SKM-1 treated with dmso at 0.1 percent for 144 hours (cell line): Measurements from ENCODE around the gene BCL11A.

Source experiments
- DNase-seq: peaks from one replicate; lab custom pipeline; 2025; ENCODE audit not compliant: unreplicated experiment; lab: John Stamatoyannopoulos, UW

Gene BCL11A

DNA sequence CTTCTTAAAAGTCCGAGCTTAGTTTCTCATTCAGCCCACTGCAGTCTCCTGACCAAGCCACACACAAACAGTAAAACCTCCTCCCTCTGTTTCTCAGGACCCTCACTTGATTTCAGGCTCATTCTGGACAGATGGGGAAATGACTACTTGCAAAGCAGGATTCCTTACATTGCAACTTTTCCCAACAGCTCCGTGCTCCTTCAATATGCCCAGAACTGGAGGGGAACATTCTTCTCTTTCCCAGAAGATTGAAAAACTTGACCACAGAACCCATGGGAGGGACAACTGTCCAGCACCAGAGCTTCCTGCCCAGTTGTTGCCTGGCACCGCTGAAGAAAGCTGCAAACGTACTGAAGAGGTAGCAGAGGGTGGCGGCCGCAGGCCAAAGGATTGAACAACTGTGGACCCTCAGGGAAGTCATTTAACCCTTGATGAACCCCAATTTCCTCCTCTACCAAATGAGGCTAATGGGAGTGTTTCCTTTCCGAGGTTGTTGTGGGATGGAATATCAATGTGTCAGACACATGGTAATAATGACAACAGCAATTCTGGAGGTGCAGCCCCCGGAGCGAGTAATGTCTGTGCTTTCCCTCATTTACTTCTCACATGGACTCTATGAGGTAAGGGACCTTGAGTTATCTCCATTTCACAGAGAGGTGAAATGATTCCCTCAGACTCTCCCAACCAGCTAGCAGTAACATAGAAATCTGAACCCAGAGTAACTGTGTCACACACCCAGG is 25.0 kb downstream of the BCL11A start:
- DNase-seq = no peak

DNA sequence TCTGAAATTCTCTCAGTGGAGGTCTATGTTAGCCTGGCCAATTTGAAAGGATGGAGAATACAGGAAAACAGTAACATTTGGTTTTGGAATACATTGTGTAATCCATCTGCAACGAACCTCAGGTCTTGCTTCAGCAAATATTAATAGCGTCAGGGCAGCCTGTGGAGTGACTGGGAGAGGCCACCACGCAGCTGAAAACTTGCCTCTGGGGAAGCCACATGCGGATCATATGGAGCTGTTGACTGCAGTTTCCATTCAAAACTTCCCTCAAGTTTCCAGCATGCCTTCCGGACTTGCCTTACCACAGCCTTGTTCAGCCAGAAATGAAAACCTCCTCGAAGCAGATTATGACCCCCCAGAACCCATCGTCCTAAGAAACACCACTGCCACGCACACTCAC is 25.7 kb downstream of the BCL11A start:
- DNase-seq = peak; percentile 34

DNA sequence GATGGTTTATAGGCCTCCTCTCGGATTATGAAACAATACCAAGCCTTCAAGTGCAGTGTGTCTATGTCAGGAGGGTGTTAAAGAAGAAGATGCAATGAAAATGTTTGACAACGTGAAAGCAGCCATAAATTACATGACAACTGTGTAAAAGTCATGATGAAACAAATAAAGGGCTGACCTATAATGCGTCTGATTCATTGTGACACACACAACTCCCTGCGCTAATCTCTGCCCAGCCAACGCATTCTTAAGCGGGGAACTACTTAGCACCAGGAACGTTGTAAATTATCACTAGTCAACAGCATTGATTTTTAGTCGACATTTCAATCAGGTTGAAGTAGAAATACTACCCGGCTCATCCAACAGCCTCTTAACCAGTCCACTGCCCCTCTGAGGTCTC is 26.8 kb downstream of the BCL11A start:
- DNase-seq = no peak

DNA sequence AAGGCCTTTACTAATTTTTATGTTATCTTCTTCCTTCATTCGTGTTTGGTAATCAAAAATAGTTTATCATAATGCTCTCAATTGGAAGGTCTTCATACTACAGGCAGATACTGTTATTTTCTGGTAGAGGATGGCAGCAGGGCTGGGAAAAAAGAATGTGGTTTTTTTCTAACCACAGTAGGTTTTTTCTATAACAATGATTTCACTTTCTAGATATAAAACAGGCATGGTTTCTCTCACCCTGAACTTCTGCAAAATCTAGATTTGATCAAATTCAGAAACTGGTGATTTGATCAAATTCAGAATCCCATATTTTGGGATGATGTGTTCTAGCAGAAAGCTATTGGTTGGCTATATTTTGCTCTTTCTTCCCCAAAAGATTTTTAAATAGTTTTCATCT is 27.6 kb downstream of the BCL11A start:
- no peak for DNase-seq

- no peak for DNase-seq
These were observed 28.6 kb downstream of the BCL11A start for GRCh38 chr2:60524874-60525273.

DNA sequence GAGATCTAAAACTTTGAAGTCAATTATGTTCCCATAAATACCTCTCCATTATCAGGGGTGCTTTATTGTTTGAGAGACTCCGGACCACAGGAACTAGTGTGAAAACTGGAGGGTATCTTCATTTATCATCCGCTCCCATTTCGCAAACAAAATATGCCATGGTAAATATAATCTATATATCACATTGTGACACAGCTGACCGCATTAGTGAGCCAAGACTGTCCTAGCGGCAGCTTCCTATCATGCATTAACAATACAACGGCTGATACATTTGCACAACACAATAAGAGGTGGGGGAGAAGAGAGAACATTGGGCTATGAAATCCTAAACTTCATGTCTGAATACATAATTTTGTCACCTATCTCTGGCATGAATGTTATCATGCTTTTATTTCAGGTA is 29.5 kb downstream of the BCL11A start:
- no peak for DNase-seq

DNA sequence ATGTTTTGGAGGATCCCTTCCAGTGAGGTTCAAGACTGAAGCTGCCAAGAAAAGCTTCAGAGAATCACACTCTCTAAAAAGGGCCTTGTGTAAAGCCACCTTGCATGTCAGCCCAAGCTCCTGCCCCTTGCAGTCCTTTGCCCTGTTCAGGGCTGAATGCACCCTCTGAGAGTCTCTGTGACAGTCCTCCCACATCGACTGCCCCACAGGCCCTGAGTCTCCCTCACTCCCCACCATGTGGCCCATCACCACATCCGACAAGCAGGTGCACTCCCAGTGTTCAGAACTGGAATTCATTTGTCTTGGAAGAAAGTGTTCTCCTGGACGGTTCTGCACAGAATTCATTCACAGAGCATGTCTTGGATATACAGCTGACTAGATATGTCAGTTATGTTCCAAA is 31.0 kb downstream of the BCL11A start:
- no peak for DNase-seq

- no peak for DNase-seq
These were observed 31.8 kb downstream of the BCL11A start for GRCh38 chr2:60521626-60522025.

- DNase-seq = no peak
These were observed 32.4 kb downstream of the BCL11A start for GRCh38 chr2:60520917-60521539.

DNA sequence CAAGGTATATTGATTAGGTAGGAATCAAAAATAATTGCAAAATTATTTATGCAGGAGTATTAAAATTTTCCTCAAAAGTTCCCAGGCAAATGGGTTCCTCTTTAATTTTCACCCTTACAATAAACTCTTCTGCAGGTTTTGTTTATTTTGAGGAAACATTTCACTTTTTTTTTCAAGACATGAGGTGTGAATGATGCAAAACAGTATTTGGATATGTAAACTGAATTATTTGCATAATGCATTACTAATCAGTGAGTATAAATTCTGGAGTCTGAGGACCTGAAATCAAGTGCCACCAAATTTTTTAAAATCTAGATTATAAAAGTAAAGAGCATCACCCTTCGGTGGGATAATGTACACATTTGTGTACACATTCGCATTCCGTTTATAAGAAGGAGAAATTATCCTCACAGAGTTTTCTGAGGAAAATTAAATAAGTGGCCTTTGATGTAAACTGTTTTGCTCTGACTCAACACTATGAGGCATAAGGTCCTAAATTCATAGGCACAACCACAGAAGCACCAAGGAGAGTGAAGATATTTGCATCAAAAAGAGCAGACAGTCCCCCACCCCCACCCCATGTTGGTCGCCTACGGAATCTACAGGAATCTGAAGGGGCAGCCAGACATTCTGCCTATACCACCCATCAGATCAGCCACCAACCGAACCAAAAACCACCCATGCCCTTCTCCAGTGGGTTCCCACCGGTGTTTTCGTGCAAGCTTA is 33.1 kb downstream of the BCL11A start:
- DNase-seq = no peak

GRCh38 chr2:60519231-60519863 is 34.1 kb downstream of the BCL11A start:
- DNase-seq = no peak

DNA sequence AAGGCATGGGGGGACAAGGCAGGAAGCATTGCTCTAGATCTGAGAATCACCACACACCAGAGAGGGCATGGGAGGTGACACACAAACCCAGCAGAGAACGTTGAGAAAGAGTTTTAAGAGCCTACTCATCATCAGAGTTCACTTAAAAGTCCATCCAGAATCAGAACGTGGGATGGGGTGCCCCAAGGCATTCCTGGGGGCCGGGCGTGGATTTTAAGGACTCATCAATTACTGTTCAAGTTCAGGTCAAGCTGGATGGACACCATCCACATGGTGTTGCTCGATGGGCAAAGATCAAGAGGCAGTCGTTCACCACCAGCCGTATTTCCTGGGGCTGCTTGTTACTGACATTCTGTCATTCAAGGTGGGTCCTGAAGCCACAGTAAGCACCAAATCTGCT is 34.9 kb downstream of the BCL11A start:
- no peak for DNase-seq

- DNase-seq = no peak
These were observed 36.0 kb downstream of the BCL11A start for GRCh38 chr2:60517446-60517845.

DNA sequence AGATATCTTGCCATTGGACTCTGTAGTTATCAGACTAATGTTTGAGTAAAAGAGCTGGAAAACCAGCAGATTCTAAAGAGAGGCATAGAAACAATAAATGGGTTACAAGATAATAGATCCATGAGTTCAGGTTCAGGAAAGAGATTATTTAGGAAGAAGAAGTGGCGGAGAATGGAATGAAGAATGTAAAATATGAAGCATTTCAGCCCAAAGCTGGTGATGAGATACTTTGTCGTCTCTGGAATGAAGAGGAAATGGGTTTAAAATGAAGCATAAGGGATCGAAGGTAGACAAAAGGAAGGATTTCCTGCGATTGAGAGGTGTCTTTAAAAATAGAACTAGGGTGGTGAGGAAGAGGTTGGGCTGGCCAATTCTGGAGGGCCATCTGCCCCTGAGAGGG is 36.6 kb downstream of the BCL11A start:
- no peak for DNase-seq

- DNase-seq = no peak
These were observed 37.1 kb downstream of the BCL11A start for GRCh38 chr2:60516383-60516811.

- peak; percentile 73 for DNase-seq
These were observed 37.7 kb downstream of the BCL11A start for GRCh38 chr2:60515721-60516226.

DNA sequence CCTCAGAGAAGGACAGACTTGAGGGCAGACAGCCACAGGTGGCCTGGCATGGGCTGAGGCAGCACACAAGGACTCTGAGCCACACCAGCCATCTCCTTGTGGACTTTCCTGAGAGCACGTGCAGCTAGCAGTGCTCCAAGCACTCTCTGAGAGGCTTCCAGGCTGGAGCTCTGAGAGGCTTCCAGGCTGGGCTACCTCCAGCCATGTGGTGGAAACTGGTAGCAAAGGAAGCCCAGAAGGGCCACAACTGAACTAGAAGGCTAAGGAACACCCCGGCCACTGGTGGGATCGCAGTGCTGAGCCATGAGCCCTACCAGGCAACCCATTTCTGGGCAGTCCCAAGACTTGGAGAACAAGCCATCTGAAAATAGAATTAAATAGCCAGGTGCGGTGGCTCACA is 39.5 kb downstream of the BCL11A start:
- DNase-seq = no peak

- DNase-seq = no peak
These were observed 40.3 kb downstream of the BCL11A start for GRCh38 chr2:60513191-60513590.

- no peak for DNase-seq
These were observed 40.8 kb downstream of the BCL11A start for GRCh38 chr2:60512641-60513040.

DNA sequence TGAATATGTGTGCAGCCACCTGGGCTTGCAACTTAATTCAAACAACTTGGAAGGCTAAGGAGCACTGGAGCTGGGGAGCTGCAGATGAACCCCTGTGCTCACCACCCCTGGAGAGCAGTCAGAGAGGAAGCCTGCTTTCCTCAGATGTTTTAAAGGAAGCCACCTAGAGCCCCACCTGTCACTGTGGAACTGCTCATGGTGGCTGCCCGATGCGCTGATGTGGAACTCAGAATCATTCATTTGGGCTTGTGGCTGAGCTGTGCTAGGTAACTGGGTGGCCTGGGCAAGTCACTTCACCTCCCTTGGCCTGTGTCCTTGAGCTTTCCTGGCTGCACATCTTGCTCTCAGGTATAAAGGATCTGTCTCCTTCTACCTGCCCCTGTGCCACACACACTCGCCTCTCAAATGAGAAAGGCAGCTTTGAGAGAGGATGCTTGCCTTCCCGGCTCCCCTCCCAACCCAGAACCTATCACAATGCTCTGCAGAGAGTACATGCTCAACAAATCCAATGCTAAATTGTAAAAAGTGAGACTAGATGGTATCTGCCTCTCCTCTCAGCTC is 41.3 kb downstream of the BCL11A start:
- no peak for DNase-seq

- DNase-seq = no peak
These were observed 42.7 kb downstream of the BCL11A start for GRCh38 chr2:60510713-60511112.
